ENCODE measurements around the gene BTAF1. TPM values are rescaled to one million over a fixed set of nuclear protein-coding genes. Genes with fewer than 3 reads are reported as not detected.

Gene BTAF1
- 42.2 TPM for total RNA-seq (ENCODE audit: unreplicated experiment)
- long read RNA-seq, partial matches to known transcripts, result 6 of 8 reads
- long read RNA-seq, other reads (novel, unspliced or antisense), result 2 of 8 reads

- H3K4me1 Mint-ChIP-seq (ENCODE audit: low read depth, unreplicated experiment), result peaks cover 13% of the 10 kb centered on the region
- H3K27me3 Mint-ChIP-seq (ENCODE audit: unreplicated experiment), result peaks cover 5% of the 10 kb centered on the region
- H3K9me3 Mint-ChIP-seq (ENCODE audit: unreplicated experiment), result peaks cover 10% of the 10 kb centered on the region
- TF ChIP-seq CTCF (IDR thresholded peaks at IDR 0.05; ENCODE audit: partially characterized antibody, unreplicated experiment), result no peak
- peaks cover 4% of the 10 kb centered on the region for H3K36me3 Mint-ChIP-seq (ENCODE audit: unreplicated experiment)
- peak within 1 kb of the TSS; percentile 95 for H3K27ac Mint-ChIP-seq (ENCODE audit: unreplicated experiment)
- H3K4me3 Mint-ChIP-seq (ENCODE audit: unreplicated experiment), result peak within 1 kb of the TSS; percentile 98
- DNase-seq, result peak; percentile 91
These were observed at the start of gene BTAF1 for GRCh38 chr10:91923371-91924211. TSS of gene BTAF1 (plus strand) at chr10:91923770. CDS start at chr10:91924077, 307 bp downstream.

DNA sequence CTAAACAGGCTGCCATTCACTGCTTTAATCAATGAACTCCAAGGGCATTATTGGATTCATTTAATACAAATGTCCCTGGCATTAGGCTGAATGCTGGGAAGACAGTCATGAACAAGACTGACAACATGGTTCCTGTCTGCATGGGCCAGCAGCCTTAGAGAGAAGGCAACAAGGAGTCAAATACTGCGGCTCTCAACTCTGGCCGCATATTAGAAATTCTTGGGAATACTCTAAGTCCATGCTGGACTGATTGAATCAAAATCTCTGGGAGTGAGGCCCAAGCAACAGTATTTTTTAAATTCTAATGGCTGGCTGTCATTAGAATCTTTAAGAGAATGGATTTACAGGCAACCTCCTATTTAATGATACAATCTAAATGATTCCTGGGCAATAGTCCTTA is 48.4 kb upstream of the BTAF1 start:
- Mint-ChIP-seq H3K4me1 (ENCODE audit: low read depth, unreplicated experiment) (peaks cover 13% of the 10 kb centered on the region), H3K36me3 (ENCODE audit: unreplicated experiment) (no peaks in the 10 kb centered on the region), H3K4me3 (ENCODE audit: unreplicated experiment) (no peak overlapping the region), H3K9me3 (ENCODE audit: unreplicated experiment) (no peaks in the 10 kb centered on the region), H3K27me3 (ENCODE audit: unreplicated experiment) (no peaks in the 10 kb centered on the region), H3K27ac (ENCODE audit: unreplicated experiment) (no peak overlapping the region)
- TF ChIP-seq CTCF (IDR thresholded peaks at IDR 0.05; ENCODE audit: partially characterized antibody, unreplicated experiment), result no peak
- no peak for DNase-seq

- no peaks in the 10 kb centered on the region for H3K9me3 Mint-ChIP-seq (ENCODE audit: unreplicated experiment)
- peaks cover 16% of the 10 kb centered on the region for H3K4me1 Mint-ChIP-seq (ENCODE audit: low read depth, unreplicated experiment)
- no peaks in the 10 kb centered on the region for H3K27me3 Mint-ChIP-seq (ENCODE audit: unreplicated experiment)
- H3K36me3 Mint-ChIP-seq (ENCODE audit: unreplicated experiment), result no peaks in the 10 kb centered on the region
- no peak for DNase-seq
- no peak overlapping the region for H3K27ac Mint-ChIP-seq (ENCODE audit: unreplicated experiment)
- H3K4me3 Mint-ChIP-seq (ENCODE audit: unreplicated experiment), result no peak overlapping the region
- no peak for TF ChIP-seq CTCF (IDR thresholded peaks at IDR 0.05; ENCODE audit: partially characterized antibody, unreplicated experiment)
These were observed 47.8 kb upstream of the BTAF1 start for GRCh38 chr10:91875779-91876178.

GRCh38 chr10:91879515-91880170 is 43.9 kb upstream of the BTAF1 start:
- no peaks in the 10 kb centered on the region for H3K36me3 Mint-ChIP-seq (ENCODE audit: unreplicated experiment)
- no peak overlapping the region for H3K27ac Mint-ChIP-seq (ENCODE audit: unreplicated experiment)
- DNase-seq, result no peak
- no peaks in the 10 kb centered on the region for H3K27me3 Mint-ChIP-seq (ENCODE audit: unreplicated experiment)
- H3K9me3 Mint-ChIP-seq (ENCODE audit: unreplicated experiment), result peaks cover 3% of the 10 kb centered on the region
- peaks cover 34% of the 10 kb centered on the region for H3K4me1 Mint-ChIP-seq (ENCODE audit: low read depth, unreplicated experiment)
- no peak for TF ChIP-seq CTCF (IDR thresholded peaks at IDR 0.05; ENCODE audit: partially characterized antibody, unreplicated experiment)
- H3K4me3 Mint-ChIP-seq (ENCODE audit: unreplicated experiment), result peak overlapping the region; percentile 11

- TF ChIP-seq CTCF (IDR thresholded peaks at IDR 0.05; ENCODE audit: partially characterized antibody, unreplicated experiment), result no peak
- Mint-ChIP-seq H3K36me3 (ENCODE audit: unreplicated experiment) (no peaks in the 10 kb centered on the region), H3K4me1 (ENCODE audit: low read depth, unreplicated experiment) (peaks cover 32% of the 10 kb centered on the region), H3K4me3 (ENCODE audit: unreplicated experiment) (peak overlapping the region; percentile 25), H3K27ac (ENCODE audit: unreplicated experiment) (peak overlapping the region; percentile 22), H3K9me3 (ENCODE audit: unreplicated experiment) (peaks cover 3% of the 10 kb centered on the region), H3K27me3 (ENCODE audit: unreplicated experiment) (no peaks in the 10 kb centered on the region)
- DNase-seq, result no peak
These were observed 43.3 kb upstream of the BTAF1 start for GRCh38 chr10:91880310-91880709.
